ENCODE measurements around the gene POLR3E.

The POLR3E gene, protein sequence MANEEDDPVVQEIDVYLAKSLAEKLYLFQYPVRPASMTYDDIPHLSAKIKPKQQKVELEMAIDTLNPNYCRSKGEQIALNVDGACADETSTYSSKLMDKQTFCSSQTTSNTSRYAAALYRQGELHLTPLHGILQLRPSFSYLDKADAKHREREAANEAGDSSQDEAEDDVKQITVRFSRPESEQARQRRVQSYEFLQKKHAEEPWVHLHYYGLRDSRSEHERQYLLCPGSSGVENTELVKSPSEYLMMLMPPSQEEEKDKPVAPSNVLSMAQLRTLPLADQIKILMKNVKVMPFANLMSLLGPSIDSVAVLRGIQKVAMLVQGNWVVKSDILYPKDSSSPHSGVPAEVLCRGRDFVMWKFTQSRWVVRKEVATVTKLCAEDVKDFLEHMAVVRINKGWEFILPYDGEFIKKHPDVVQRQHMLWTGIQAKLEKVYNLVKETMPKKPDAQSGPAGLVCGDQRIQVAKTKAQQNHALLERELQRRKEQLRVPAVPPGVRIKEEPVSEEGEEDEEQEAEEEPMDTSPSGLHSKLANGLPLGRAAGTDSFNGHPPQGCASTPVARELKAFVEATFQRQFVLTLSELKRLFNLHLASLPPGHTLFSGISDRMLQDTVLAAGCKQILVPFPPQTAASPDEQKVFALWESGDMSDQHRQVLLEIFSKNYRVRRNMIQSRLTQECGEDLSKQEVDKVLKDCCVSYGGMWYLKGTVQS

DNA sequence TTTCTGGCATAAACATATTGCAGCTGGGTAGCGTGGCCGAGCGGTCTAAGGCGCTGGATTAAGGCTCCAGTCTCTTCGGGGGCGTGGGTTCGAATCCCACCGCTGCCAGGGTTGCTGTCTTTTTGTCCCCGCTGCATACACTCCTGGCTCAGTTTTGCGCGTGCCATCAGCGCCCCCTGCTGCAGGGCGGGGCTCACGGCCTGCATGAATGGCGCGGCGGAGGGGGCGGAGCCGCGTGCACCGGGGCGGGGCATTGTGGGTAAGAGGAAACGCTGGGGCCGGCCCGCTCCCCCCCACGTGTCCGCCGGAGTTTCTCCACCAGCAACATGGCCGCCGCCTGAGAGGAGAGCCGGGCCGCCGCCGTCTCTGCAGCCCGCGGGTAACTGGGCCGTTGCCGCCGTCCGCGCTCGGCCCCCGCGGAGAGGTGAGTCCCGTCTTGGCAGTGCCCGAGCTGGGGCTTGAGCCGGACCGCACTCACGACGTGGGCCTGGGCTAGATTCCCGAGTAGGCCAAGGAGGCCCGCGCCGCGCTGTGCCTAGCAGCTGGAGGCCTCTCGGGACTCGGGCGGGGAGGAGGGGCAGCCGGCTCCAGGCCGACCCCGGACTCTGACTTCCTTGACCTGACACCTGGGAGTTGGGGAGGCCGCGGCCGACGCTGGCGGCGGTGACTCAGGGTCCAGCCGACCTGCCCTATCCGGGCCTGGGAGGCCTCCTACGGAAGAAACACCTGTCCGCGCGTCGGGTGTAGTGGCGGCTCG, at the start of gene POLR3E:
POLR3E (plus strand) TSS at position 296 of the 757 bp plus-strand sequence. CDS start 5,560 bp downstream, outside the sequence.
- peak; percentile 100 for DNase-seq

DNA sequence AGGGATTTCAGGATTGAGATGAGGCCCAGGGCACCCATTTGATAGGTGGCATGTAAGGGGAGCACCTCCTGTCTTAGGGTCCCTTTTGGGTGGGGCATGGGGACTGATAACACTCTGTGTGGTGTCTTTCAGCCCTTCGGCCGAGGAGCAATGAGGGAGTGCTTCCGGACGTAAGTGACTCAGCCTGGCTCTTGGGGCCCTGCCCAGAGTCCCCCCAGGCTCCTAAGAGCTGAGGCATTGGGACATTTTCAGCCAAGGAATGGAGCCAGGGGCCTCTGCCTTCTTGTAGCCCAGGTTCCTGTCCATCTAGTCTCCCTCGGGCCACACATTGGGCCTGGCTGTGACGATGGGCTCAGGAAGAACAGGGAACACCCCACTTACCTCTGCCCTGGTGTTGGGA, 46.7 kb upstream of the POLR3E start:
- DNase-seq: no peak

GRCh38 chr16:22252317-22252716, 44.9 kb upstream of the POLR3E start:
- DNase-seq: no peak

DNA sequence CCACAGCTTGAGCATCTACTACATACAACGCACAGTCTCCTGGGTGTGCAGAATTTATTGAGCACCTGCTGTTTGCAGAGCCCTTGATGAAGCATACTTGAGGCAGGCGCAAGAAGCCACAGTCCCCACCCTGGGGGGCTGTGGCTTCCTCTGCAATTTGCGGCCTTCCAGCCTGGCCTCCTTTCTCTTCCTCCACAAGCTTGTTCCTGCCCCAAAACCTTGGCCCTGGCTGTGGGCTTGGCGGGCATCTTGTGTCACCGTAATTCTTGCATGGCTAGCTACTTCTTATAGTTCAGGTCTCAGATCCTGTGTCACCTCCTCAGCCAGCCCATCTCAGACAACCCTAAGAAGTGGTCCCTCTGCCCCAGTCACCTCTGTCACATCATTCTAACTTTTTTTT, 43.9 kb upstream of the POLR3E start:
- no peak for DNase-seq

- no peak for DNase-seq
Observed at GRCh38 chr16:22255335-22255734, 41.9 kb upstream of the POLR3E start.

DNA sequence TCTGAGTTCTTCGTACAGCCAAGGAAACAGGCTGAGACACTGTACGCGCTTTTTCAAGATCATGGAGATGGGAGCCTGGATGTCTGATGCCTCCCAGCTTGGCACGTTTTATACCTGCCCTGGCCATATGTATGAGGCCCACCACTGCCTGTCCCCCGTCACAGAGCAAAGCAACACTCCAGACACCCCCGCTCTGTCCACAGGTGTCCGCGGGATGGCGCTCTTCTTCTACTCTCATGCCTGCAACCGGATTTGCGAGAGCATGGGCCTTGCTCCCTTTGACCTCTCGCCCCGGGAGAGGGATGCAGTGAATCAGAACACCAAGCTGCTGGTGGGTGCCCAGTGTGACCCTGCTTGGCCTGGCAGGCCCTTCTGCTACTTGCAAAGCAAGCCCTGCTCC, 39.8 kb upstream of the POLR3E start:
- DNase-seq: no peak

GRCh38 chr16:22260490-22260889, 36.7 kb upstream of the POLR3E start:
- DNase-seq: no peak

GRCh38 chr16:22262460-22262859, 34.7 kb upstream of the POLR3E start:
- DNase-seq: no peak

GRCh38 chr16:22264786-22265185, 32.4 kb upstream of the POLR3E start:
- DNase-seq: no peak

DNA sequence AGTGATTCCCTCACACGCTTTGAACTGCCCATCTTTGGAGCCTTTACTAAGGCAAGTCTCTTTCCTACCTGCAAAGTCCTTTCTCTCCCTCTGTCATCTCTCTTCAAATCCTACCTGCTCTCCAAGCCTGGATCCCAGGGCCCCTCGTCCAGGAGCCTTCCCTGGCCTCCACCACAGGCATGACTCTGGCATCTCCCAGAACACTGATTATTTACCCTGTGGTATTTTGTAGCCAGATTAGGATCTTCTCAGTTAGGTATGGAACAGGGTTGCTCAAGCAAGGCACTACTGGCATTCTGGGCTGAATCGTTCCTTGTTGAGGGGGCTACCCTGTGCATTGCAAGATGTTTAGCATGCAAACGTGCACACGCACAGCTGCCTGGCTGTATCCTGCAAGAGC, 31.9 kb upstream of the POLR3E start:
- DNase-seq: no peak

DNA sequence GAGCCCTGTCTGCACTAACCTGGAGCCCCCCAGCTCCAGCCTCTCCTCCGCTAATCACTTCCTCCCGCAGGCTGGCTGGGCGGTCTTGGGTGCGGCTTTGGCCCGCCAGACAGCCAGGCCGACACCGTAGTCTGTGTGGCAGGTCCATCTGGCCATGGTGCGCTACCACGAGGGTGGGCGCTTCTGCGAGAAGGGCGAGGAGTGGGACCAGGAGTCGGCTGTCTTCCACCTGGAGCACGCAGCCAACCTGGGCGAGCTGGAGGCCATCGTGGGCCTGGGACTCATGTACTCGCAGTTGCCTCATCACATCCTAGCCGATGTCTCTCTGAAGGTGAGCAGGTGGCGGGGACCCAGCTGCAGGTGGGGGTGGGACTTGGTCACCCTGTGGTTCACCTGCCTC, 30.7 kb upstream of the POLR3E start:
- no peak for DNase-seq

DNA sequence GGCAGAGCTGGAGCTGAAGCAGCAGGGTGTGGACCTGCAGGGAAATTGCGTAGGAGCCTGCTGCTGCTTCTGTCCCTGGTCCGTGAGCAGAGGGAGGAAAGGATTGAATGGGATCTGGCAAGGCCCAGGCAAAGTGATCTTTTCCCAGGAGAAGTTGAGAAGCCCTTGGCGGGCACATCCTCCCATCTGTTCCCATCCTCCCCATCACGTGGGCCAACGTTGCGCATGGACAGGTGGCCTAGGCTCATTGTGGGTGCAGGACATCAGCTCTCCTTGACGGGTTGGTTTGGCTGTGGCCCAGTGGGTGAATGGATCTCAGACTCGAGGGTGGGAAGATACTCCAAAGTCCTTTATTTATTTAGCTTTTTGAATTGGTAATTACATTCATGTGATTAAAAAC, 29.4 kb upstream of the POLR3E start:
- DNase-seq: no peak

DNA sequence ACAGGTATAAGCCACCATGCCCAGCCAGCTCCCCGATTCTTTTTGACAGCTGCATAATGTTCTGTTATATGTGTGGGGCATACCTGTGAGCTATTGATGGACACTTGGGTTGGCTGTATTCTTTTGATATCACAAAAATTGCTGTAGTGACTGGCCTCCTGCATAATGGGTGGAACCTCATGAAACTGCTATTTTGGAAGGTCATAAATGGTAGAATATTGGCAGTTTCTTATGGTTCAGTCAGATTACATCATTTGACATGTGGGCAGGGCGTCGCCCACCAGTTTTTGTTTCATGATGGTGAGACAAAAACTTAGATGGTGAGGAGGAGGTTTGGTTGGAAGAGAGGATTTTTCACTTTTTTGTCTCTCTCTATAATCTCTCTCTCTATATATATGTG, 26.7 kb upstream of the POLR3E start:
- no peak for DNase-seq

- DNase-seq: no peak
Observed at GRCh38 chr16:22272870-22273650, 24.1 kb upstream of the POLR3E start.

DNA sequence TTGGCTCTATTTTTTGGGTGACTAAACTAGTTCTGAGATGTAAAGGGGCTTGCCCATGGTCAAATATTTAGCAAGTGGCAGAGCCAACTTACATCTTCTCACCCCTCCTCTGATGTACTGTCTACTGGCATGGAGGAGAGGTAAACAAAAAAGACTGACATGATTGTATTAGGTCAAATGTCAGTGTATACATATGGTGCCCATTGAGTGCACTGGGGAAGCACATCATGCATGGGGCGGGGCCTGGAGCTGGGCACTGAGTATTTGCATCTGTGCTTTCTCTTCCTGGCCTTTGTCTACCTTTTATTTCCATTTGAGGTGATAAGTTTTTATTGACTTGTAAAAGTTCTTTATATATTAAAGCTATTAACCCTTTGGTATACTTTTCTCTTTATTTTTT, 22.3 kb upstream of the POLR3E start:
- no peak for DNase-seq

- DNase-seq: no peak
Observed at GRCh38 chr16:22278441-22279230, 18.6 kb upstream of the POLR3E start.

GRCh38 chr16:22282254-22282892, 14.8 kb upstream of the POLR3E start:
- no peak for DNase-seq

DNA sequence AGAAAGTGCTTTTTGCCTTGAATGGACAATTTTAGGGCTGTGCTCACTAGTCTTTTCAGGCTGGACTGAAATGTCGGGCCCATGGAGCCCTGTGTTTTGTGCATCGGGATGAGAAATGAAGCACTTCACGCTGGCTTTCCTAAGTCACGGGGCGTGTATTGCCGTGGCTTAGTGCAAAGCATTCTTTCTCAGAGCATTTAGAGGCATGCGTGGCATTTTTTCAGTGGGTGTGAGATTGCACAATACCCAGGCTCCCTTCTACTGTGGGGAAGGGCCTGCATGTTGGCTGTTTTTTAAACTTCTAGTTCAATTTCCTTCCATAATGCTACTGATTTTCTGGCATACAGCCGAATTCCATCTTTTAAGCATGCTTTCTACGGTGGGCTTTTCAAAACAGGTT, 12.6 kb upstream of the POLR3E start:
- DNase-seq: no peak

- DNase-seq: no peak
Observed at GRCh38 chr16:22285080-22285479, 12.1 kb upstream of the POLR3E start.

GRCh38 chr16:22291020-22291419, 6.2 kb upstream of the POLR3E start:
- DNase-seq: no peak

- DNase-seq: no peak
Observed at GRCh38 chr16:22291860-22292318, 5.3 kb upstream of the POLR3E start.
